B cell (primary cell): Measurements from ENCODE around the gene PHOSPHO2. TPM values are rescaled to one million over a fixed set of nuclear protein-coding genes. Genes with fewer than 3 reads are reported as not detected.

Experiments used
- ATAC-seq: fragments of 200-7000 bp; cut with Tn5 transposase; one replicate; pipeline ENCODE4 v1.10.0; 2021; ENCODE audit warnings: low read depth, mild to moderate bottlenecking, moderate number of reproducible peaks, moderate library complexity
- CTCF ChIA-PET: fragments of 350-600 bp; sonication (Branson Sonifier 250); formaldehyde crosslinking; loops from one replicate; lab custom pipeline; 2021; ENCODE audit warnings: antibody characterized with exemption, inconsistent platforms; lab: Charles Lee
- POLR2A ChIA-PET: fragments of 350-600 bp; sonication (Branson Sonifier 250); formaldehyde crosslinking; loops from one replicate; lab custom pipeline; 2021; ENCODE audit warnings: antibody characterized with exemption; lab: Charles Lee
- DNase-seq: peaks from one replicate; pipeline ENCODE4 v3.0.0; 2013
- H2AFZ ChIP-seq: 2 replicates; pipeline ENCODE4 v1.6.1; 2012; ENCODE audit warnings: mild to moderate bottlenecking, low read depth, low read length; ENCODE audit not compliant: insufficient read depth, poor library complexity, severe bottlenecking
- H3K27ac ChIP-seq, 2 donors: 1 replicate in 1 of 2; 2 replicates in 1 of 2; pipeline ENCODE4 v1.5.1; 2012 to 2013; ENCODE audit warnings: low read length in 2 of 2, mild to moderate bottlenecking in 2 of 2, moderate library complexity in 1 of 2
- H3K27me3 ChIP-seq, 4 experiments: fragments of 200-600 bp in 1 of 4; sonication (generic) in 1 of 4; replicated peaks in 1 of 4; 1 replicate in 2 of 4; 2 replicates in 2 of 4; pipeline versions ENCODE4 v1.6.1 to v1.7.0; 2013 to 2016; ENCODE audit warnings: low read length in 3 of 4, mild to moderate bottlenecking in 2 of 4, mixed read lengths in 1 of 4, moderate library complexity in 1 of 4; ENCODE audit not compliant: insufficient read depth in 4 of 4, control insufficient read depth in 3 of 4; ENCODE audit errors: control extremely low read depth in 1 of 4
- H3K36me3 ChIP-seq, 2 experiments: replicated peaks in 1 of 2; 1 replicate in 1 of 2; 2 replicates in 1 of 2; pipeline versions ENCODE4 v1.6.1 to v1.7.1; 2013; ENCODE audit warnings: low read length in 1 of 2; ENCODE audit not compliant: insufficient read depth in 2 of 2, control insufficient read depth in 1 of 2; ENCODE audit errors: control extremely low read depth in 1 of 2, extremely low read depth in 1 of 2
- H3K4me1 ChIP-seq, 2 donors: fragments of 200-600 bp in 1 of 2; sonication (generic) in 1 of 2; 1 replicate in 1 of 2; 2 replicates in 1 of 2; pipeline versions ENCODE4 v1.5.1 to v1.6.1; 2013 to 2017; ENCODE audit warnings: low read length in 2 of 2; ENCODE audit not compliant: control insufficient read depth in 2 of 2, insufficient read depth in 2 of 2
- H3K4me2 ChIP-seq: replicated peaks from 2 replicates; pipeline ENCODE3; 2012; ENCODE audit warnings: mild to moderate bottlenecking, low read depth, low read length; ENCODE audit not compliant: poor library complexity, severe bottlenecking
- H3K4me3 ChIP-seq, 5 experiments: fragments of 200-600 bp in 1 of 5; sonication (generic) in 1 of 5; 1 replicate in 3 of 5; 2 replicates in 2 of 5; pipeline versions ENCODE4 v1.5.1 to v1.7.0; 2011 to 2016; ENCODE audit warnings: low read length in 4 of 5, mild to moderate bottlenecking in 4 of 5, low read depth in 2 of 5, control low read depth in 1 of 5, moderate library complexity in 1 of 5; ENCODE audit not compliant: insufficient read depth in 1 of 5; ENCODE audit errors: control extremely low read depth in 1 of 5, extremely low read depth in 1 of 5
- H3K79me2 ChIP-seq: fragments of 200-600 bp; sonication (generic); one replicate; pipeline ENCODE4 v1.6.0; 2016; ENCODE audit warnings: low read length; ENCODE audit not compliant: control insufficient read depth, insufficient read depth
- H3K9ac ChIP-seq: fragments of 200-600 bp; sonication (generic); 2 replicates; pipeline ENCODE4 v1.6.1; 2017; ENCODE audit warnings: mild to moderate bottlenecking, low read length, moderate library complexity
- H3K9me3 ChIP-seq, 3 donors: one replicate each; pipeline versions ENCODE4 v1.6.1 to v1.7.1; 2013; ENCODE audit warnings: low read length in 2 of 3; ENCODE audit not compliant: control insufficient read depth in 2 of 3, insufficient read depth in 1 of 3; ENCODE audit errors: control extremely low read depth in 1 of 3
- H4K20me1 ChIP-seq: 2 replicates; pipeline ENCODE4 v1.6.0; 2012; ENCODE audit warnings: mild to moderate bottlenecking, low read length; ENCODE audit not compliant: insufficient read depth, control insufficient read depth, poor library complexity, severe bottlenecking
- H3K27ac Mint-ChIP-seq: one replicate; pipeline ENCODE4 v1.8.0; 2021; ENCODE audit warnings: mixed read lengths
- H3K27me3 Mint-ChIP-seq: one replicate; pipeline ENCODE4 v1.8.0; 2021; ENCODE audit warnings: mixed read lengths
- H3K4me1 Mint-ChIP-seq: one replicate; pipeline ENCODE4 v1.8.0; 2021; ENCODE audit warnings: mixed read lengths
- H3K4me3 Mint-ChIP-seq: one replicate; pipeline ENCODE4 v1.8.0; 2021; ENCODE audit warnings: mixed read lengths
- H3K9me3 Mint-ChIP-seq: one replicate; pipeline ENCODE4 v1.8.0; 2022; ENCODE audit warnings: mixed read lengths; ENCODE audit not compliant: insufficient read depth
- CTCF ChIP-seq: fragments of 200-600 bp; IDR thresholded peaks from one replicate; pipeline ENCODE4 v1.8.0; 2022; ENCODE audit warnings: antibody characterized with exemption, mild to moderate bottlenecking
- EZH2 ChIP-seq: IDR thresholded peaks from 2 replicates; pipeline ENCODE4 v1.6.1; 2012; ENCODE audit warnings: borderline replicate concordance, low read depth, mild to moderate bottlenecking, moderate library complexity, low read length; ENCODE audit not compliant: insufficient read depth, poor library complexity, severe bottlenecking
- WGBS: methylation state at CpG from one replicate; pipeline ENCODE4 v1.1.5; 2013; ENCODE audit warnings: missing lambda C conversion rate; ENCODE audit not compliant: insufficient coverage; 5-methylcytosine and 5-hydroxymethylcytosine counted together
- intact Hi-C: fragments of 100-400 bp; cut with micrococcal nuclease; formaldehyde crosslinking; loops from one replicate; pipeline ENCODE4 v1.10.0; 2022
- polyA plus RNA-seq: library from polyadenylated mRNA; depleted of rRNA; stranded (reverse); fragments of >200 nt; gene quantifications from 2 replicates; pipeline ENCODE4 v1.2.3, GENCODE V29; 2012
- total RNA-seq, 2 donors: library from RNA; stranded (reverse); fragments of 120-200 nt in 1 of 2; gene quantifications; 1 replicate in 1 of 2; 2 replicates in 1 of 2; pipeline versions ENCODE4 v1.2.3 to v1.2.4, GENCODE V29; 2013 to 2022

PHOSPHO2 gene
- total and polyA plus RNA-seq, 2 donors (not counting 1 experiment from before 2014, with no cell fraction given): 1.5 to 8.4 TPM

GRCh38 chr2:169658877-169659276 is 35.4 kb upstream of the PHOSPHO2 start:
- ChIA-PET CTCF (no interaction called here), POLR2A (interaction anchor here (0.5 kb wide), 1 partner anchor 98 kb away, joined by 3 read pairs; no protein-coding TSS in a partner anchor)
- H3K4me3 ChIP-seq: no peak overlapping the region
- H3K27me3 ChIP-seq: no peaks in the 10 kb centered on the region
- peak overlapping the region; percentile 42 for H3K4me2 ChIP-seq
- Mint-ChIP-seq H3K9me3 (no peaks in the 10 kb centered on the region), H3K27me3 (no peaks in the 10 kb centered on the region), H3K27ac (peak overlapping the region; percentile 60), H3K4me3 (no peak overlapping the region), H3K4me1 (peaks cover 16% of the 10 kb centered on the region)
- intact Hi-C loops: loop anchor here (5.0 kb wide), 1 partner anchor 33 kb away; the partner anchor contains the start of genes CFAP210 and PHOSPHO2
- peaks cover 15 to 18% of the 10 kb centered on the region in 2 donors for H3K4me1 ChIP-seq
- H3K79me2 ChIP-seq: no peaks in the 10 kb centered on the region
- no peak for ATAC-seq
- TF ChIP-seq EZH2 (no peak), CTCF (no peak)
- no CpG with 5 or more reads among the region's 1 CpG for WGBS
- H4K20me1 ChIP-seq: no peaks in the 10 kb centered on the region
- peak overlapping the region; percentile 56 for H2AFZ ChIP-seq
- no peaks in the 10 kb centered on the region for H3K36me3 ChIP-seq
- no peak for DNase-seq
- no peak overlapping the region for H3K9ac ChIP-seq
- no peaks in the 10 kb centered on the region for H3K9me3 ChIP-seq
- H3K27ac ChIP-seq: peak overlapping the region in 1 of 2 donors; percentile 71

- H3K9ac ChIP-seq: peak overlapping the region; percentile 18
- peaks cover 16% of the 10 kb centered on the region for H3K4me1 Mint-ChIP-seq
- H3K27ac ChIP-seq: peak overlapping the region; percentile 3 to 71
- CTCF ChIA-PET: no interaction called here
- H3K4me2 ChIP-seq: peak overlapping the region; percentile 42
- WGBS: 0% methylated on average over 1 of the region's 1 CpG
- TF ChIP-seq CTCF (no peak), EZH2 (no peak)
- no peaks in the 10 kb centered on the region for H3K79me2 ChIP-seq
- POLR2A ChIA-PET: no interaction called here
- no peaks in the 10 kb centered on the region for H3K27me3 ChIP-seq
- H3K4me1 ChIP-seq: peaks cover 15 to 18% of the 10 kb centered on the region in 2 donors
- H3K9me3 ChIP-seq: no peaks in the 10 kb centered on the region
- H4K20me1 ChIP-seq: no peaks in the 10 kb centered on the region
- peak overlapping the region; percentile 13 for H3K4me3 Mint-ChIP-seq
- H3K9me3 Mint-ChIP-seq: no peaks in the 10 kb centered on the region
- H3K4me3 ChIP-seq: no peak overlapping the region
- intact Hi-C loops: loop anchor here (5.0 kb wide), 1 partner anchor 33 kb away; the partner anchor contains the start of genes CFAP210 and PHOSPHO2
- peak overlapping the region; percentile 60 for H3K27ac Mint-ChIP-seq
- peak overlapping the region; percentile 56 for H2AFZ ChIP-seq
- DNase-seq (peak; percentile 55), ATAC-seq (peak; percentile 73)
- H3K27me3 Mint-ChIP-seq: no peaks in the 10 kb centered on the region
- no peaks in the 10 kb centered on the region for H3K36me3 ChIP-seq
These were observed 34.9 kb upstream of the PHOSPHO2 start for GRCh38 chr2:169659320-169659719.
